H1 (cell line): Measurements from ENCODE around the gene MEGF11. TPM values are rescaled to one million over a fixed set of nuclear protein-coding genes. Genes with fewer than 3 reads are reported as not detected.

Experiments used
- polyA plus RNA-seq, 7 experiments: library from polyadenylated mRNA; depleted of rRNA in 3 of 7; stranded (reverse) in 5 of 7; unstranded in 2 of 7; fragments of >200 nt in 5 of 7; fragments of 200-250 nt in 2 of 7; gene quantifications; 1 replicate in 5 of 7; 2 replicates in 1 of 7; 4 replicates in 1 of 7; pipeline versions ENCODE4 v1.2.1 to v1.2.3, GENCODE V29; 2011 to 2013; ENCODE audit warnings: missing spikeins in 2 of 7, mixed read lengths in 2 of 7
- total RNA-seq: library from RNA; stranded (reverse); fragmentation: NEBNext Ultra II Directional; extraction: Animal tissue kit (Norgen Biotek cat#: 25700); gene quantifications from 2 replicates; pipeline ENCODE4 v1.2.1, GENCODE V29; 2021
- TF ChIP-seq, protein P1 (sequence below): IDR thresholded peaks from 2 replicates; pipeline ENCODE4 v1.6.1; 2012; ENCODE audit warnings: inconsistent platforms

Gene MEGF11
- total and polyA plus RNA-seq, 2 of the 8 experiments (the other 6 are each of a cell fraction or from before 2014, with no cell fraction given), result 4.4 to 4.8 TPM

DNA sequence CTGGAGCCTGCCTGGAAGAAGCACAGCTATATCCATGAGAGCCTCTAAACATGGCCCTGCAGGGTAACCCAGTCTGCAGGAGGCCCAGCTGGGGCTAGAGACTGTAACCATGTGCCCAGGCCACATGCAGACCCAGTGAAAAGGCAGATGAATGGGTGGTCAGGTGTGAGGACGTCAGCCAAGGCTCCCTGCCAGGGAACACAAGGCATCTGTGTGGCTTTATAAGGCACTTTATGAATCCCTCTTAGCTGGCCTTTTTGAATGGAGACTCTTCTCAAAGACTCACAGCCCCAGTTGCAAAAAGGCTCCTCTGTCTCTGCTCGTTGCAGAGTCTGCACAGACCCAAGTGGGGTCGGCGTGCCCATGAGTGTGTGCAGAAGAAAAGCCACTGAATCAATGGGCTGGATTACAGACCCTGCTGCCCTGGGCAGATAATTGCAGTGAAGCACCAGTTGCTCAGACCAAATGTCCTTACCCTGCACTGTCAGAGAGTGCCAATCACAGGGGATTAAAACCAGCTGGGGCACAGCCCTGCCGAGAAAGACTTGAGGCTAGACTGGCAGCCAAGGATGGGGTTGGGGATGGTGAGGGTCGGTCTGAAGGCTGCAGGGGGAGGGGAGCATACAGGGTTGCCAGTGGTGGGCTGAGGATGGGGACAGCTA is 230.1 kb downstream of the MEGF11 start (continued):
- TF ChIP-seq, protein P1, sequence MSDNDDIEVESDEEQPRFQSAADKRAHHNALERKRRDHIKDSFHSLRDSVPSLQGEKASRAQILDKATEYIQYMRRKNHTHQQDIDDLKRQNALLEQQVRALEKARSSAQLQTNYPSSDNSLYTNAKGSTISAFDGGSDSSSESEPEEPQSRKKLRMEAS, result peak; percentile 90
